ENCODE results near the gene GABRB3. TPM values are rescaled to one million over a fixed set of nuclear protein-coding genes. Genes with fewer than 3 reads are reported as not detected.

Gene GABRB3
- total RNA-seq, 3 donors from 2014 or later: 0.52 to 3.2 (median 3.1) TPM

GRCh38 chr15:26771578-26772153 is 1.2 kb downstream of the GABRB3 start:
- Histone ChIP-seq H3K4me1 (ENCODE audit: low read depth) (no peaks in the 10 kb centered on the region), H3K9me3 (no peaks in the 10 kb centered on the region), H3K36me3 (ENCODE audit: low read depth) (no peaks in the 10 kb centered on the region), H3K4me3 (no peak overlapping the region)
- intact Hi-C loops (cut with DNase I, micrococcal nuclease): no loop called here
- TF ChIP-seq, protein P1, sequence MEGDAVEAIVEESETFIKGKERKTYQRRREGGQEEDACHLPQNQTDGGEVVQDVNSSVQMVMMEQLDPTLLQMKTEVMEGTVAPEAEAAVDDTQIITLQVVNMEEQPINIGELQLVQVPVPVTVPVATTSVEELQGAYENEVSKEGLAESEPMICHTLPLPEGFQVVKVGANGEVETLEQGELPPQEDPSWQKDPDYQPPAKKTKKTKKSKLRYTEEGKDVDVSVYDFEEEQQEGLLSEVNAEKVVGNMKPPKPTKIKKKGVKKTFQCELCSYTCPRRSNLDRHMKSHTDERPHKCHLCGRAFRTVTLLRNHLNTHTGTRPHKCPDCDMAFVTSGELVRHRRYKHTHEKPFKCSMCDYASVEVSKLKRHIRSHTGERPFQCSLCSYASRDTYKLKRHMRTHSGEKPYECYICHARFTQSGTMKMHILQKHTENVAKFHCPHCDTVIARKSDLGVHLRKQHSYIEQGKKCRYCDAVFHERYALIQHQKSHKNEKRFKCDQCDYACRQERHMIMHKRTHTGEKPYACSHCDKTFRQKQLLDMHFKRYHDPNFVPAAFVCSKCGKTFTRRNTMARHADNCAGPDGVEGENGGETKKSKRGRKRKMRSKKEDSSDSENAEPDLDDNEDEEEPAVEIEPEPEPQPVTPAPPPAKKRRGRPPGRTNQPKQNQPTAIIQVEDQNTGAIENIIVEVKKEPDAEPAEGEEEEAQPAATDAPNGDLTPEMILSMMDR (IDR thresholded peaks at IDR 0.05): no peak
- no peak for ATAC-seq
- DNase-seq: no peak

- Histone ChIP-seq H3K9me3 (no peaks in the 10 kb centered on the region), H3K4me3 (no peak overlapping the region), H3K36me3 (ENCODE audit: low read depth) (no peaks in the 10 kb centered on the region), H3K4me1 (ENCODE audit: low read depth) (no peaks in the 10 kb centered on the region)
- ATAC-seq (no peak), DNase-seq (no peak)
- TF ChIP-seq, protein P1 (IDR thresholded peaks at IDR 0.05): no peak
- intact Hi-C loops (cut with DNase I, micrococcal nuclease): no loop called here
These were observed 1.7 kb downstream of the GABRB3 start for GRCh38 chr15:26771168-26771567.

GRCh38 chr15:26767169-26767670 is 5.6 kb downstream of the GABRB3 start:
- intact Hi-C loops (cut with DNase I, micrococcal nuclease): no loop called here
- no peak for DNase-seq
- TF ChIP-seq, protein P1 (IDR thresholded peaks at IDR 0.05): no peak
- Histone ChIP-seq H3K36me3 (ENCODE audit: low read depth) (no peaks in the 10 kb centered on the region), H3K4me3 (no peak overlapping the region), H3K9me3 (peaks cover 10% of the 10 kb centered on the region), H3K4me1 (ENCODE audit: low read depth) (no peaks in the 10 kb centered on the region)
- no peak for ATAC-seq

GRCh38 chr15:26766262-26766661 is 6.6 kb downstream of the GABRB3 start:
- no peak for DNase-seq
- Histone ChIP-seq H3K4me1 (ENCODE audit: low read depth) (no peaks in the 10 kb centered on the region), H3K36me3 (ENCODE audit: low read depth) (no peaks in the 10 kb centered on the region), H3K4me3 (no peak overlapping the region), H3K9me3 (peaks cover 13% of the 10 kb centered on the region)
- TF ChIP-seq, protein P1 (IDR thresholded peaks at IDR 0.05): no peak
- no peak for ATAC-seq
- intact Hi-C loops (cut with DNase I, micrococcal nuclease): no loop called here

- Histone ChIP-seq H3K4me1 (ENCODE audit: low read depth) (no peaks in the 10 kb centered on the region), H3K4me3 (no peak overlapping the region), H3K36me3 (ENCODE audit: low read depth) (no peaks in the 10 kb centered on the region), H3K9me3 (peaks cover 43% of the 10 kb centered on the region)
- TF ChIP-seq, protein P1 (IDR thresholded peaks at IDR 0.05): no peak
- DNase-seq: no peak
- intact Hi-C loops (cut with DNase I, micrococcal nuclease): no loop called here
- ATAC-seq: no peak
These were observed 12.9 kb downstream of the GABRB3 start for GRCh38 chr15:26759986-26760385.
